ENCODE data around the gene CFDP1. TPM values are rescaled to one million over a fixed set of nuclear protein-coding genes. Genes with fewer than 3 reads are reported as not detected.
"Not testable (repeated sequence)": the region's sequence is repeated elsewhere in the genome, so short reads cannot be mapped to it uniquely, and the experiment has no call there.

Gene CFDP1
- total RNA-seq, 2 donors from 2014 or later = 79.8 to 117 TPM

DNA sequence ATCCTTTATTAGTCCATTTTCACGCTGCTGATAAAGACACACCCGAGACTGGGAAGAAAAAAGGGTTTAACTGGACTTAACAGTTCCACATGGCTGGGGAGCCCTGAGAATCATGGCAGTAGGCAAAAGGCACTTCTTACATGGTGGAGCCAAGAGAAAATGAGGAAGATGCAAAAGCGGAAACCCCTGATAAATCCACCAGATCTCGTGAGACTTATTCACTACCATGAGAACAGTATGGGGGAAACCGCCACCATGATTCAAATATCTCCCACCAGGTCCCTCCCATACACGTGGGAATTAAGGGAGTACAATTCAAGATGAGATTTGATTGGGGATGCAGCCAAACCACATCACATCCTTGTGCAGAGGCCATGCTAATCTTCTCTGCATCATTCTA lies 146.9 kb downstream of the CFDP1 start:
- DNase-seq (no peak), ATAC-seq (no peak)
- intact Hi-C loops (cut with DNase I, micrococcal nuclease) = no loop called here

DNA sequence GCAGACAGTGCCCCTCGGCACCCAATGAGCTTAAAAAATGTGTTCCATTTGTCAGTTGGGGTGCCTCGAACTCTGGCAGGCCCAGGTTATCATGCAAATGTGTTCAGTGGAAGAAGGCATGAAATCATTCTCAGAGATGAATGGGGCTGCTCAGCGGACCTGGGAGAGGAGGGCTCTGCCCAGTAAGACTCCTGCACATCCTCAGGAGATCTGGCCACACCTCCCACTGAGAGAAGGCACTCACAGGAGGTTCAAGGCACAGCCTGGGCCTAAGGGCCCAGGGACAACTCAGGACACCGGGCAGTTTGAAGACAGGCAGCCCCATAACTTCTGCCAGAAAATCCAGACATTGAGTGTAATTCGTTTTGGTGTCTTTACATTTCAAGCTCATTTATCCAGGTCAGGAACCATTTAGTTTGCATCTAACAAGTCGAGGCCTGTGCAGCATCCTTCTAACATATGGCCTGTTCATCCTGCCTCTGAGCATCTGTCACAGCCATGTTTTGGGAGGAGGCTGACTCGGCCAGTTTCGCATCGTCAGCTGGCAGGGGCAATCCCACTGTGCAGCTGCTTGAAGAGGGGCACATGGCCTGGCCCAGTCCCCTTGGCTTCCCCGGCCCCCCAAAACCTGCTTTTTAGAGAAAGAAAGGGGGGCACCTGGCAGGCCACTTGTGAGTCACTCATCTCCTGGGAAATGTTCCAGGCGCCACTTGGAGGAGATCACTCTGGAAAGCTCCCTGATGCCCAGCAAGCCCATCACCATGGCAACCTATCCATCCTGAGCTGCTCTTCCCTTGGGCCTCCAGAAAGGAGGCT lies 150.6 kb downstream of the CFDP1 start:
- no peak for ATAC-seq
- DNase-seq = no peak
- intact Hi-C loops (cut with DNase I, micrococcal nuclease) = no loop called here

DNA sequence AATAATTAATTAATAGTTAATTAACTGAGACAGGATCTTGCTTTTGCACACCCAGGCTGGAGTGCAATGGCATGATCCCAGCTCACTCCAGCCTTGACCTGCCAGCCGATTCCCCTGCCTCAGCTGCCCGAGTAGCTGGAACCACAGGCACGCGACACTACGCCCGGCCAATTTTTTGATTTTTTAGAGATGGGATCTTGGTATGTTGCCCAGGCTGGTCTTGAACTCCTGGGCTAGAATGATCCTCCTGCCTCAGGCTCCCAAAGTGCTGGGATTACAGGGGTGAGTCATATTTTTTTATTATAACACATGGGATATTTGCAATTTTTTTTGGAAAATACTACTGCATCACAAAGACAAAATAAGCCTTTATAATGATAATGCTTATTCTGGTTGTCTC lies 151.5 kb downstream of the CFDP1 start:
- intact Hi-C loops (cut with DNase I, micrococcal nuclease) = no loop called here
- ATAC-seq (no peak), DNase-seq (no peak)

DNA sequence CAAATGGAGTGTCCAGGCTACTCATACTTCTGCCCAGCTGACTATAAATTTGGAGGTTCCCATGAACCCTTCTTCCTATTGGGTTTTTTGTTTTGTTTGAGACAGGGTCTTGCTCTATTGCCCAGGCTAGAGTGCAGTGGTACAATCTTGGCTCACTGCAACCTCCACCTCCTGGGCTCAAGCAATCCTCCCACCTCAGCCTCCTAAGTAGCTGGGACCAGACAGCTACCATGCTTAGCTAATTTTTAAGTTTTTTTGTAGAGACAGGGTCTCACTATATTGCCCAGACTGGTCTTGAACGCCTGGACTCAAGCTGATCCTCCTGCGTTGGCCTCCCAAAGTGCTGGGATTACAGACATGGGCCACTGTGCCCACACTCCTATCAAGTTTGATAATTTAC lies 152.3 kb downstream of the CFDP1 start:
- DNase-seq; ATAC-seq; intact Hi-C loops (cut with DNase I, micrococcal nuclease): not testable (repeated sequence)

DNA sequence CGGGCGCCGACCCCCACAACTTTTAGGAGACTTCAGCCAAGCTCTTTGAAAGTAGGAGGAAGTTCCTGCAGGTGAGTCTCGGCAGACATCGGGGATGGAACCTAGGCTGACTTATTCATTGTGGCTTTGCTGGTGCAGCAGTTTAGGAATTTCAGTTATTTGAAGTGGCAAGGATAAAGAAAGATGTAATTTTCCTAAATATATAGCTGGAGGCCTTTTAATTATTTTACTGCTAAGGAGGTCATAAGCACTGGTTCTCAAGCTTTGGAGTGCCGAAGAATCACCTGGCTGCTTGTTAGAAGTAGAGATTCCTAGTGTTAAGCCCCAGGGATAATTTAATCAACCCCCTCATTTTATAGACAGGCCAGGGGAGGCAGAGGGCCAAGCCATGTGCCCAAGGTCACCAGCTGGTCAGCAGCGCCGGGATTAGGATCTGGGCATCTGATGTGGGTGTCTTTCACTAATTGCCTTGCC lies 152.9 kb downstream of the CFDP1 start:
- ATAC-seq = no peak

DNA sequence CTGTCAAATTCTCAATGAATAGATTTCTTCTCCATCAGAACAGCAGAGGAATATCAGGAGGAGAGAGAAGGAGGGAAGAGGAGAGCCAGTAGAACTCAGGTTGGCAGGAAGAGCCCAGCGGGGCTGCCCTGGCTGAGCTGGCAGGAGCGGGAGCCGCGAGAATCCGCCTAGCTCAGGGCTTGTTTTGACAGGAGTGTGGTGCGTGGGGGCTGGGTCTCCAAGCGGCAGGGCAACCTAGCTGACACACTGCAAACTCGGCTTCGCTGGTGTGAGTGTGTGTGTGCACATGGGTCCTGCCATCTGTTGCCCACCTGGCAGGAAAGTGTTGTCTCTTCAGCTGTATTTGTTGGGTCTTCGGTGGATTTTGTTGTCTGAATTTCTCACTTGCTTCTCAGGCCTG lies 154.0 kb downstream of the CFDP1 start:
- intact Hi-C loops (cut with DNase I, micrococcal nuclease) = no loop called here
- DNase-seq (no peak), ATAC-seq (no peak)

More for the DNA sequence above, 152.9 kb downstream of the CFDP1 start:
- intact Hi-C loops (cut with DNase I, micrococcal nuclease) = no loop called here
- DNase-seq = no peak

DNA sequence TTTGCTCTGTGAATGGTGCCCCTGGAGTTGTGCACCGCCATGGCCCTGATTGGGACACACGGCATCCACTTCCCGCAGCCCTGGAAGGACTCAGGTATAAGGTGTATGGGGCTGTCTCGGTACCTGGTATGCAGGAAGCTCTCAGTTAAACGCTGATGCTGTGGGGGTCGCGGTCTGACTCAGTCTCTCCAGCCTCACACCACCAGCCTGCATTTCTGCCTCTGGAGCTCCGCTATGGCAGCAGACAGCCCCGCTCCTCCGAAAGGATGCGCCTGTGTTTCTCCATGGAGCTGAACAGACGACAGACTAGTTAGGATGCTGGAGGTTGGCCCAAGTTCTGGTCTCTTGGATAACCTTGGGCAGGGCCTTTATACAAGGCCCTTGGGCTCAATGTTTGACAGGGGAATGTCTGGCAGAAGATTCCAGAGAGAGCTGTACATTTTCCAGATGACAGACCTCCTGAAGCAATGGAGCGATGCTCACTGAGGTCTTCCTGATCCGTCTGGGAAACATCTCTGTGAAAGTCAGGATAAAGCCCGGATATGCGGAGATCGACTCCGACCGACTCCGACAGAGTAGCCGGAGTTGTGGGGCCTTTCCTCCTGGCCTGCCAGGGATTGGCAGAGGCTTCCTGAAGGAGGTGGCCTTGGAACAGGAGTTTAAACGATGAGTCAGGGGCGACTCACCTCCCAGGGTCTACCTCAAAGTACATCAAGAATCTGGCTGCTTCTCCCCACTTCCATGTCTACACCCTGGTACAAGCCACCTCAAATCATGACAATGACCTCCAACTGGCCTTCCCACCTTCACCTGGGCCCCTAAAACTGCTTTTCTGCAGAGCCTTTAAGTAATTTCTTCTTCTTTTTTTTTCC lies 160.0 kb downstream of the CFDP1 start:
- ATAC-seq (no peak), DNase-seq (no peak)
- intact Hi-C loops (cut with DNase I, micrococcal nuclease) = no loop called here

DNA sequence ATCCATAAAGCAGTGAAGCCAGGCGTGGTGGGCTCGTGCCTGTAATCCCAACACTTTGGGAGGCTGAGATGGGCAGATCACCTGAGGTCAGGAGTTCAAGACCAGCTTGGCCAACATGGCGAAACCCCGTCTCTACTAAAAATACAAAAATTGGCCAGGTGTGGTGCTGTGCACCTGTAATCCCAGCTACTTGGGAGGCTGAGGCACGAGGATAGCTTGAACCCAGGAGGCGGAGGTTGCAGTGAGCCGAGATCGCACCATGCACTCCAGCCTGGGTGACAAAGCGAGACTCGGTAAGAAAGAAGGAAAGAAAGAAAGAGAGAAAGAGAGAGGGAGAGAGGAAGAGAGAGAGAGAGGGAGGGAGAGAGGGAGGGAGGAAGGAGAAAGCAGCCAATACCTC lies 160.7 kb downstream of the CFDP1 start:
- intact Hi-C loops (cut with DNase I, micrococcal nuclease); DNase-seq; ATAC-seq: not testable (repeated sequence)

DNA sequence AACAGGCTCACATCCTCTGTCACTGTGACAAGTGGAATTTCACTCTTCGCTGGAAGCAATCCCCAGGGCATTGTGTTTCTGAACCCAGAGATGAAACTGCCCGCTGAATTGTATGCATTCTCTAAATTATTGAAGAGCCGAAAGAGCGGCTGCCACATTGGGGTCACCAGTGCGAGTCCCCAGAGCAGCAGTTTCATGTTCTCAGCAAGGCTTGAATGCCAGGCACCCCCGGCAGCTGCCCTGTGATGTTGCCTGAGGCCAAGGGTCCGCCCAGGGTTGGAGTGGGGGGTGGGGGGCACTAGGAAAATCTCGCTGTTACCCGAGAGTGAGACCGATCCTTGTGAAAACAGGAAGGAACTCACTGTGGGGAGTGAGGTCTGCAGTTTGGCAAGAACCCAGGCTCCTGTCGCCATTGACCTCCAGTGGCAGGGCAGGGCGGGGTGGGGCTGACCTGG lies 161.2 kb downstream of the CFDP1 start:
- no peak for ATAC-seq
- DNase-seq = no peak
- intact Hi-C loops (cut with DNase I, micrococcal nuclease) = no loop called here

DNA sequence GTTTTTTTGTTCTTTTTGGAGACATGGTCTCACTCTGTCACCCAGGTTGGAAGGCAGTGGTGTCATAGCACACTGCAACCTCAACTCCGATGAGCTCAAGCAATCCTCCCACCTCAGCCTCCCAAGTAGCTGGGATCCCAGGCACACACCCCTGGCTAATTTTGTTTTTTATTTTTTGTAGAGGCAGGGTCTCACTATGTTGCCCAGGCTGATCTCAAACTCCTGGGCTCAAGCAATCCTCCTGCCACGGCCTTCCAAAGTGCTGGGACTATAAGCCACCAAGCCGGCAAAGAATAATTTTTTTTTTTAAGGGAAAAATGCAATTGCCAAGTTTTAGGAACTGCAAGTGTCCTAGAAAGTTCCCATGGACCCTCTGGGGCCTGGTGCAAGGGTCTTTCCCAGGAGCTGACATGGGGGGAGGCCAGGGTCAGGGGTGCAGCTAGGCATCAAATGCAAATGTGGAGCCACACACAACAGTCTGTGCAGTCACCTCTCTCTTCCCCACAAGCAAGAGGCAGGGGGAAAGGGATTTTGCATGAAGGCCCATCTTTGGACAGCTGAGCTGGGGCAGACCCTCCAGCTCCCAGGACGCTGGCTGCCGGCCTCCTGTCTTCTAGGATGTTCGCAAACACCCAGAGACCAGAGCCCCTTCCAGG lies 161.7 kb downstream of the CFDP1 start:
- no peak for DNase-seq
- ATAC-seq = no peak
- intact Hi-C loops (cut with DNase I, micrococcal nuclease) = no loop called here

DNA sequence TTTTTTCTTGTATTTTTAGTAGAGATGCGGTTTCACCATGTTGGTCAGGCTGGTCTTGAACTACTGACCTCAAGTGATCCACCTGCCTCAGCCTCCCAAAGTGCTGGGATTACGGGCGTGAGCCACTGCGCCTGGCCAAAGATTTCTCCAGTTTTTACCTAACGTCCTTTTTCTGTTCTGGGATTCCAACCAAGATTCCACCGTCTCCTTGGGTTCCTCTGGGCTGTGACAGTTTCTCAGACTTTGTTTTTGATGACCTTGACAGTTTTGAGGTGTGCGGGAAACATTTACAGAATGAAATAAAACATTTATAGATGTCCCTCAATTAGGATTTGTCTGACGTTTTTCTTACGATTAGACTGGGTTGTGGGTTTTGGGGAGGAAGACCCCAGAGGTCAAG lies 163.9 kb downstream of the CFDP1 start:
- ATAC-seq; intact Hi-C loops (cut with DNase I, micrococcal nuclease); DNase-seq: not testable (repeated sequence)

DNA sequence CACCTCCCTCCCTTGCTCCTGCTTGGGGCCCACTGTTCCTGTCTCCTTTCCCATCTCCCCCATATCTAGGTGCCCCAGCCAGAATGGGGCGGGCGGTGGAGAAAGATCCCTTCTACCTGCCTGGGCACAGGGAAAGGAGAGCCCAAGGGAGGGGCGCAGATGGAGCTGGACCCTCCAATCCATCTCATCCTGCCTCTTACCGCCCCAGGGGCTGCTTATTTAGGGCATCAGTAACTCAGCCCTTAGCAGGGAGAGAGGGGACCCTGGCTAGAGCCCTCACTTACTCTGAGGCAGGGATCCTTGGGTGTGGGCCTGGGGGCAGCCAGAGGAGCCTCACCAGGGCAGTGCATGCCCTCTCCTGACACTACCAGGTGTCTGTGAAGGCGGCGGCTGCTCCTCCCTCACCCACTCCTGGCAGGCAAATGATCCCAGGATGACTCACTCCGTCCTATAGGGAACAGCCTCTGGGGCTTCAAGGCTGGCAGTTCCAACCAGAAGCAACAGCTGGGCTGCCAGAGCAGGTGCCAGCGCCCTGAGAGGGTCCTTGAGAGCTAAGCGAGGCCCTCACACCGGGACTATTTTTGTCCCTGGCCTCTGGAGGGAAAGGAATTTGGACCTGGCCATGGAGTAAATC lies 165.6 kb downstream of the CFDP1 start:
- ATAC-seq (peak; percentile 86), DNase-seq (peak; percentile 76 to 88)
- intact Hi-C loops (cut with DNase I, micrococcal nuclease) = no loop called here

DNA sequence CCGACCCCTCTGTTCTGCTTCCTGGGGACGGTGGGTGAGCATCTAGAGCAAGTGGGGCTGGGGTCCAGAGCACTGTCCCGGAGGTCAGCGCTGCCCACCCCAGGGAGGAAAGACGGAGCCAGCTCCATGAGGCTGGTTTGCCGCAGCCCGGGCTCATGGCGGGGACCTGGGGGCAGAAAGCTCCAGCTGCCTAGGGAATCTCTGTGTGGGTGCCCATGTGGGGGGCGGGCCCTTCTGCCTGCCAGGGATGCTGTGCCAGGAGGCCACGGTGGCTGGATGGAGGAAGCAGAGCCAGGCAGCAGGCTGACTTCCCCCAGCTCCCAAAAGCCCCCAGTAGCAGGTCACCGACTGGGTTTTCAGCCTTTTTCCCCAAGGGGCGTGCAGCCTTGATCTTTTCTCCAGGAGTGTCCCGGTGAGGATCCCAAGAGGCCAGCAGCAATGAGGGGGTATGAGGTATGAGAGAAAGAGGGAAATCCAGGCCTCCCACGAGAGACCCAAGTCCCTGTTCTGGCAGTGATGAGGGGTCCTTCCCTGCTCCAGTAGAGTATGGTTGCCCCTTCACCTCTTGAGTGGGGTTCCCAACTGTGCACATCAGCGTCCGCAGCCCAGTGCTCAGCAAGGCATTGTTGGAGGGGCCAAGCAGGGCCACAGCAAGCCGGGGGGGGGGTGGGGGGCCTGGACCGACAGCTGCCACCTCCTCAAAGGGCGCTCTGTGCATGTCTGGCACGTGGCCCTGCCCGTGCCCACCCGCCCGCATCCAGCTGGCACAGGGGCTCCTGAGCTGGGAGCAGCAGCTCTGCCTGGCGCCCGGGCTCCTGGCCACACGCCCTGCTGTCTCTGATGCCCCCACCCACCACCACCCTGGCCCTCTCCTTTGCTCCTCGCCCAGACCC lies 166.3 kb downstream of the CFDP1 start:
- no peak for ATAC-seq
- intact Hi-C loops (cut with DNase I, micrococcal nuclease) = no loop called here
- no peak for DNase-seq

DNA sequence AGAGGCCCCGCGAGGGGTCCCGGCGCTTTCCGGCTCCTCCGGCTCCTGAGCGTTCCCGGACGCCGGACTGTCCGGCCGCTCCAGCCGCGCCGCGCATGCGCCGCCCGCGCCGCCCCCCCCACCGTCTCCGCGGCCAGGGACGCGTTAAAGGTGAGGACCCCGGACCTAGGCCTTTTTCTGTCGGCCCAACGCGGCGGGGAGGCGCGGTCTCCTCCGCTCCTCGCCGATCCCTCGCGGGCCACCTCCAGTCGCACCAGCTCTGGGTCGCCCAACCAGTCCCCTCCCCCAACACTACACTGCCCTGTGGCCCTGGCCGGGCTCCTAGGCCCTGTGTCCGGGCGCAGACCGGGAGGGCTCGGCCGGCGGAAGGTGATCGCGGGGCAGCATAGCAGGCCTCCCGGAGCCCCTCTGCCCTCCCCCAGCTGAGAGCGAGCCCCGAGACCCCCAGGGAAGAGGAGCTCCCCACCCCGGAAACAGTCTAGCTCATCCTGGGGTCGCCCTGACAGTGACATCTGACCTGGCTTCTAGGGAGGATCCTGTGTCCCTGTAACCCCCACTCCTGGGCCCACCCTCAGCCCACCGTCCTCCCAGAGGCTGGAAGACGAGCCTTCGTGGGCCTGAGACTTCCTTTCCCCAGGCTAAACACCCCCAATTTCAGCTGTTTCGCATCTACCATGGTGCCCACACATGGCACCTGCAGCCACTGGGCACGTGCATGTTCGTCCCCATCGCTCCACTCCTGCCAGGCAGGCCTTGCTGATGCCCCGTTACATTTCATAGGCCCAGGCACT lies 167.2 kb downstream of the CFDP1 start:
- intact Hi-C loops (cut with DNase I, micrococcal nuclease) = no loop called here
- peak in 1 of 2 donors; percentile 70 for DNase-seq
- peak; percentile 48 for ATAC-seq

DNA sequence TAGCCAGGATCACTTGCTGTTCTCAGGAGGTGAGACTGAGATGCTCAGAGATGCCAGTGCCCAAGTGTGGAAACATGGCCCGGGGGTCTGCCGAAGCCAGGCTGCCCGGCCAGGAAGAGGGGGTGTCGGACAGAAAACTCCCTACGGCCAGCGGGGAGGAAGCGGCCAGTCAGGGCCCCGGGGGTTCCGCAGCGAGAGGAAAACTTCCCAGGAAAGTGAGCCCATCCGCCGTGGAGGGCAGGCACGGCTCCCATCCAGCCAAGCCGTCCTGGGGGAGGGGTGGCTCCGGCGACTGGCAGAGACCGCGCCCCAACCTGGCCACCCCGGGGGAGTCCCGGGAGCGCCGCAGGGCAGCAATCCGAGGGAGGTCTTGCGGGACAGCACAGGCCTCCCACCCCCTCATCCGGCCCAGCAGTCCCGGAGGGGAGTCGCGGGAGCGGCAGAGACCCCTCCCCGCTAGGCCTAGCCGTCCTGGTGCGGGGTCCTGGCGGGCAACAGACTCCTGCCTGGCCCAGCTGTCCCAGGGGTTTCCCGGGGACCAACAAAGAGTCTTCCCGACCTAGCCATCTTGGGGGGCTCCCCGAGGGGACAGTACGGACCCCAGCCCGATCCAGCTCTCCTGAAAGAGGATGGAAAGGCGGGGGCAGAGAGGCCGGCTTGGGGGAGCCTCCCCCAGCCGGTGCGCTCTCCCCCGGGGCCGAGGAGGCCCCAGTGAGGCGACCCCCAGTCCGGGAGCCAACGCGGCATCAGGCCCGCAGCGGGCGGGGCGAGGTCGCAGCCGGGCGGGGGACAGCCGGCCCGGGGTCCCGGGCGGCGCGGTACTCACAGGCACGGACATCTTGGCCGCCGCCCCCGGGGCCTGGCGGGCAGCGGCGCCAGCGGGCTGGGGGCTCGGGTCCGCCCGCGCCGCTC lies 168.0 kb downstream of the CFDP1 start:
- intact Hi-C loops (cut with DNase I, micrococcal nuclease) = no loop called here
- ATAC-seq = peak; percentile 43
- peak in 1 of 2 donors; percentile 78 for DNase-seq

DNA sequence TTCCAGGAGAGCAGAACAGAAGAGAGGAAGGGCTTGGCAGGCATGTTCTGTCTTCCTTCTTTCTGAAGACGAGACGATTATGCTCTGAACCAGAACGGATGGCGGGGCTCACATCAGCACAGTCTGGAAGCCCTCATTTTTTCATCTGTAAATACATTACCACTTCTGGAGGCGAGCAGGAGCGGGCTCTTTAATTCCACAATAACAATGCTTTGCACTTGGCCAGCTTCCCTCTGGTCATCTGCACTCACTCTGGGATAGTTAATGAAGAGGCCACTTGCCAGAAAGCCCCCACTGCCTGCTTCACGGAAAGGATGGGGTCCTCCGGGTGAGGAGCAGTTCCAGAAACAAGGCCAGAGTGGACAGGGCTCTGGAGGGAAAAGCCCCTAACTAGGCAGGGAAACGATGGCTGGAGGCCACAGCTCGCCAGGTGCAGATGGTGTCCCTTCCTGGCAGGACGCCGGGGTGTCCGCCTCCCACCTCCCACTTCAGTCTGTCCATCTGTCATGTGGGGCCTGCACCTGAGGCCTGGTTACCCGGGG lies 168.8 kb downstream of the CFDP1 start:
- ATAC-seq = no peak
- intact Hi-C loops (cut with DNase I, micrococcal nuclease) = no loop called here
- DNase-seq = no peak
